Mesothelial cell of epicardium (in vitro differentiated cells): ENCODE results near the gene CACNA2D3. TPM values are rescaled to one million over a fixed set of nuclear protein-coding genes. Genes with fewer than 3 reads are reported as not detected.

ENCODE experiments used
- DNase-seq, 2 experiments: peaks; one replicate each; pipeline ENCODE4 v3.0.0; 2021; ENCODE audit warnings: low spot score in 2 of 2; ENCODE audit not compliant: unreplicated experiment in 2 of 2
- H3K27ac Mint-ChIP-seq: 2 replicates; pipeline ENCODE4 v1.8.0; 2021; ENCODE audit warnings: mixed read lengths
- H3K27me3 Mint-ChIP-seq: 2 replicates; pipeline ENCODE4 v1.8.0; 2021; ENCODE audit warnings: low read depth, mixed read lengths
- H3K36me3 Mint-ChIP-seq: 2 replicates; pipeline ENCODE4 v1.8.0; 2021; ENCODE audit warnings: mixed read lengths
- H3K4me1 Mint-ChIP-seq: 2 replicates; pipeline ENCODE4 v1.8.0; 2021; ENCODE audit warnings: mixed read lengths
- H3K4me3 Mint-ChIP-seq: 2 replicates; pipeline ENCODE4 v1.8.0; 2021; ENCODE audit warnings: mild to moderate bottlenecking, moderate library complexity, mixed read lengths
- H3K9me3 Mint-ChIP-seq: 2 replicates; pipeline ENCODE4 v1.8.0; 2021; ENCODE audit warnings: mixed read lengths
- CTCF ChIP-seq: fragments of 200-600 bp; sonication (generic); IDR thresholded peaks from one replicate; pipeline ENCODE4 v1.5.0; 2021; ENCODE audit warnings: antibody characterized with exemption; ENCODE audit not compliant: unreplicated experiment
- total RNA-seq: library from RNA; stranded (reverse); gene quantifications from 3 replicates; pipeline ENCODE4 v1.2.1, GENCODE V29; 2021

CACNA2D3 gene
- total RNA-seq, 1 donor from 2014 or later: 2.3 TPM

GRCh38 chr3:54131026-54131605, 8.8 kb downstream of the CACNA2D3 start:
- H3K27ac Mint-ChIP-seq: no peak overlapping the region
- peaks cover 94% of the 10 kb centered on the region for H3K27me3 Mint-ChIP-seq
- no peak overlapping the region for H3K4me3 Mint-ChIP-seq
- TF ChIP-seq CTCF: no peak
- H3K9me3 Mint-ChIP-seq: no peaks in the 10 kb centered on the region
- no peak for DNase-seq
- no peaks in the 10 kb centered on the region for H3K4me1 Mint-ChIP-seq
- H3K36me3 Mint-ChIP-seq: no peaks in the 10 kb centered on the region

GRCh38 chr3:54131890-54132289, 9.5 kb downstream of the CACNA2D3 start:
- Mint-ChIP-seq H3K27me3 (peaks cover 94% of the 10 kb centered on the region), H3K27ac (no peak overlapping the region), H3K36me3 (no peaks in the 10 kb centered on the region), H3K4me3 (no peak overlapping the region), H3K9me3 (no peaks in the 10 kb centered on the region), H3K4me1 (no peaks in the 10 kb centered on the region)
- DNase-seq: no peak
- TF ChIP-seq CTCF: no peak

GRCh38 chr3:54132685-54133084, 10.3 kb downstream of the CACNA2D3 start:
- H3K4me3 Mint-ChIP-seq: no peak overlapping the region
- TF ChIP-seq CTCF: no peak
- no peaks in the 10 kb centered on the region for H3K4me1 Mint-ChIP-seq
- H3K27ac Mint-ChIP-seq: no peak overlapping the region
- DNase-seq: no peak
- peaks cover 94% of the 10 kb centered on the region for H3K27me3 Mint-ChIP-seq
- H3K36me3 Mint-ChIP-seq: no peaks in the 10 kb centered on the region
- H3K9me3 Mint-ChIP-seq: no peaks in the 10 kb centered on the region

- no peaks in the 10 kb centered on the region for H3K36me3 Mint-ChIP-seq
- H3K27ac Mint-ChIP-seq: no peak overlapping the region
- DNase-seq: no peak
- H3K4me1 Mint-ChIP-seq: no peaks in the 10 kb centered on the region
- no peak for TF ChIP-seq CTCF
- H3K27me3 Mint-ChIP-seq: peaks cover 94% of the 10 kb centered on the region
- H3K9me3 Mint-ChIP-seq: no peaks in the 10 kb centered on the region
- no peak overlapping the region for H3K4me3 Mint-ChIP-seq
Observed at GRCh38 chr3:54133196-54133595, 10.8 kb downstream of the CACNA2D3 start.

GRCh38 chr3:54134155-54134554, 11.8 kb downstream of the CACNA2D3 start:
- TF ChIP-seq CTCF: no peak
- no peak overlapping the region for H3K4me3 Mint-ChIP-seq
- H3K9me3 Mint-ChIP-seq: no peaks in the 10 kb centered on the region
- no peak for DNase-seq
- no peak overlapping the region for H3K27ac Mint-ChIP-seq
- peaks cover 96% of the 10 kb centered on the region for H3K27me3 Mint-ChIP-seq
- H3K4me1 Mint-ChIP-seq: no peaks in the 10 kb centered on the region
- H3K36me3 Mint-ChIP-seq: no peaks in the 10 kb centered on the region

GRCh38 chr3:54134713-54135112, 12.4 kb downstream of the CACNA2D3 start:
- H3K4me1 Mint-ChIP-seq: no peaks in the 10 kb centered on the region
- no peaks in the 10 kb centered on the region for H3K9me3 Mint-ChIP-seq

More at GRCh38 chr3:54134713-54135112, 12.4 kb downstream of the CACNA2D3 start:
- Mint-ChIP-seq H3K27me3 (peaks cover 97% of the 10 kb centered on the region), H3K27ac (no peak overlapping the region), H3K4me3 (no peak overlapping the region), H3K36me3 (no peaks in the 10 kb centered on the region)
- no peak for TF ChIP-seq CTCF
- DNase-seq: no peak
